GM18861 (cell line): ENCODE data around the gene IL24.
"Not testable (repeated sequence)": the region's sequence is repeated elsewhere in the genome, so short reads cannot be mapped to it uniquely, and the experiment has no call there.

Experiments
- ATAC-seq: cut with Tn5 transposase; IDR thresholded peaks from one replicate; pipeline ENCODE4 v1.9.1; 2021; ENCODE audit not compliant: unreplicated experiment

Gene IL24, protein sequence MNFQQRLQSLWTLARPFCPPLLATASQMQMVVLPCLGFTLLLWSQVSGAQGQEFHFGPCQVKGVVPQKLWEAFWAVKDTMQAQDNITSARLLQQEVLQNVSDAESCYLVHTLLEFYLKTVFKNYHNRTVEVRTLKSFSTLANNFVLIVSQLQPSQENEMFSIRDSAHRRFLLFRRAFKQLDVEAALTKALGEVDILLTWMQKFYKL

GRCh38 chr1:206897175-206897574 lies at the start of gene IL24:
Gene IL24 (plus strand): TSS chr1:206897443. CDS start chr1:206897833, 390 bp downstream.
- no peak for ATAC-seq

- ATAC-seq = no peak
Observed at GRCh38 chr1:206847946-206848345, 49.3 kb upstream of the IL24 start.

GRCh38 chr1:206850401-206850800 lies 46.8 kb upstream of the IL24 start:
- no peak for ATAC-seq

DNA sequence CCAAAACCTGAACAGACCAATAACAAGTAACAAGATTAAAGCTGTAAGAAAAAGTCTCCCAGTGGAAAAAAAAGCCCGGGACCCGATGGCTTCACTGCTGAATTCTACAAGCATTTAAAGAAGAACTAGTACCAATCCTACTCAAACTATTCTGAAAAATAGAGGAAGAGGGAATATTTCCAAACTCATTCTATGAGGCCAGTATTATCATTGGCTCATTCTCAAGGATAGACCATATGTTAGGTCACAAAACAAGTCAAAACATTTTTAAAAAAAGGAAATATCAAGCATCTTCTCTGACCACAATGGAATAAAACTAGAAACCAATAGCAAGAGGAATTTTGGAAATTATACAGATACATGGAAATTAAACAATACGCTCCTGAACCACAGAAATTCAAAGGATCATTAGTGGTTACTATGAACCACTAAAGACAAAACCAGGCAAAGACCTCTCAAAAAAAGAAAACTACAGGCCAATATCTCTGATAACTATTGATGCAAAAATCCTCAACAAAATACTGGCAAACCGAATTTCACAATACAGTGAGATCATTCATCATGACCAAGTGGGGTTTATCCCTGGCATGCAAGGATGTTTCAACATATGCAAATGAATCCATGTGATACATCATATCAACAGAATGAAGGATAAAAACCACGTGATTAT lies 45.8 kb upstream of the IL24 start:
- no peak for ATAC-seq

DNA sequence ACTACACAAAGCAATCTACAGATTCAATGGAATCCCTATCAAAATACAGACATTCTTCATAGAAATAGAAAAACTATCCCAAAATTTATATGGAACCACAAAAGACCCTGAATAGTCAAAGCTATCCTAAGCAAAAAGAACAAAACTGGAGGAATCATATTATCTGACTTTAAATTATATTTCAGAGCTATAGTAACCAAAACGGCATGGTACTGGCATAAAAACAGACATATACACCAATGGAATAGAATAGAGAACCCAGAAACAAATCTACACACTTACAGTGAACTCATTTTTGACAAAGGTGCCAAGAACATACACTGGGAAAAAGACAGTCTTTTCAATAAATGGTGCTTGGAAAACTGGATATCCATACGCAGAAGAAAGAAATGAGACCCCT lies 44.6 kb upstream of the IL24 start:
- not testable (repeated sequence) for ATAC-seq

DNA sequence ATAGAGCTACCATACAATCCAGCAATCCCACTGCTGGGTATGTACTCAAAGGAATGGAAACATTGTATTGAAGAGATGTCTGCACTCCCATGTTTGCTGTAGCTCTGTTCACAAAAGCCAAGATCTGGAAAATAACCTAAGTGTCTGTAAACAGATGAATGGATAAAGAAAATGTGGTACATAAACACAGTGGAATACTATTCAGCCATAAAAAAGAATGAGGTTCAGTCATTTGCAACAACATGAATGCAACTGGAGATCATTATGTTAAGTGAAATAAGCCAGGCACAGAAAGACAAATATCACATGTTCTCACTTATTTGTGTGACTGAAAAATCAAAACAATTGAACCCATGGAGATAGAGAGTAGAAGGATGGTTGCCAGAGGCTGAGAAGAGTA lies 43.5 kb upstream of the IL24 start:
- not testable (repeated sequence) for ATAC-seq

- no peak for ATAC-seq
Observed at GRCh38 chr1:206854401-206855129, 42.7 kb upstream of the IL24 start.

DNA sequence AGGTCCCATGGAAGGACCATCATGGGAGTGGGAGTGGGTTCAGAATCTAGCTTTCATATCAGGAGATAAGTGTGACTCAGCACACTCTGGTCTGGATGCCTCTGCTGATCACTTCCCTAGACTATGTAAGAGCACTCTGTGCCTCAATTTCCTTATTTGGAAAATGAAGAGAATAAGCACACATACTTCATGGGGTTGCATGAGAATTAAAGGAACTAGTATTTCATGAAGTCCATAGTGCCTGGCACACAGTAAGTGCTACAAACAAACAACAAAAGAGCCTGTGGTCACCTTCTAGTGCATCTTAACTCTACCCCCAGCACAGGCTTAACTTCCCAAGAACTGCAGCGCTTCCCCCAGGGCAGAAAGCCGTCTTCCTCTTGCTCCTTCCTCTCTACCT lies 41.4 kb upstream of the IL24 start:
- ATAC-seq = no peak

GRCh38 chr1:206856674-206857464 lies 40.4 kb upstream of the IL24 start:
- ATAC-seq = no peak

- no peak for ATAC-seq
Observed at GRCh38 chr1:206859082-206859521, 38.1 kb upstream of the IL24 start.

DNA sequence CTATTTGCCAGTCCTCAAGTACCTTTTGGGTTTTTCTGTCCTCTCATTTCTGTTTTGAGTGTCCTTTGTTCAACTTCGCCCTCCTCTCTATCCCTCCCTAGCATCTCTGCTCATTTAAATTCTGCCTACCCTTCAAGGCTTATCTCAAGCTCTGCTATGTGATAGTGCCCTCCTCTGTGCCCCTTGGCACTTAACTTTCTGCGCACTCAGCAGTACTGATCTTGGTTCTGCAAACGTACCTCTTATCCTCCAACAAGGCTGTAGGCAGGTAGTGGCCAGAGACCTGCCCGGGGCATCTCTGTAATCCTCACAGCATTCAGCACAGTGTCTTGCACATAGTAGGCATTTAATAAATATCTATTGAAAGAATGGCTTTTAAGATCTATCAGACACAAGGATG lies 37.1 kb upstream of the IL24 start:
- no peak for ATAC-seq

GRCh38 chr1:206863266-206863665 lies 34.0 kb upstream of the IL24 start:
- no peak for ATAC-seq

DNA sequence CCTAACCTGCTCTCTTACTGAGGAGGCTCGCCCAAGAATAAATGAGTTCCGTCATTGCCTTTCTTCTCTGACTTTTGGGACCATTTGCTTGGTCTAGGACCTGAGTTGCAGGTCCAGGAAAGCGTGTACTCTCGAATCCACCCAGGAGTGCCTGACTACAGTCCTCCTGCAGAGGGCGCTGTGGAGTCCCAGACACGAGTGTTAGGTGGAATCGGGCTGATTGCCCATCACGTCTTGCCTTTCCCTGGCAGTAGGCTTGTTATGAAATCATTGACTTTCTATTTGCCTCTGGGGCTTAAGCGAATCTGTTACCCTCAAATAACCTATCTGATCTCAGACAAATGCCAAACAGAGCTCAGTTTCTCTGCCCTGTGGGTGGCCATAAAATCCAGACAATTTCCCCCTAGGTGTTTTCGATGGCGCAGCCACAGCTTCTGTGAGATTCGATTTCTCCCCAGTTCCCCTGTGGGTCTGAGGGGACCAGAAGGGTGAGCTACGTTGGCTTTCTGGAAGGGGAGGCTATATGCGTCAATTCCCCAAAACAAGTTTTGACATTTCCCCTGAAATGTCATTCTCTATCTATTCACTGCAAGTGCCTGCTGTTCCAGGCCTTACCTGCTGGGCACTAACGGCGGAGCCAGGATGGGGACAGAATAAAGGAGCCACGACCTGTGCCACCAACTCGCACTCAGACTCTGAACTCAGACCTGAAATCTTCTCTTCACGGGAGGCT lies 32.1 kb upstream of the IL24 start, which contains the start of gene IL20:
IL20 (plus strand) TSS at position 685 of the 733 bp plus-strand sequence. CDS start 230 bp downstream, outside the sequence.
- no peak for ATAC-seq

DNA sequence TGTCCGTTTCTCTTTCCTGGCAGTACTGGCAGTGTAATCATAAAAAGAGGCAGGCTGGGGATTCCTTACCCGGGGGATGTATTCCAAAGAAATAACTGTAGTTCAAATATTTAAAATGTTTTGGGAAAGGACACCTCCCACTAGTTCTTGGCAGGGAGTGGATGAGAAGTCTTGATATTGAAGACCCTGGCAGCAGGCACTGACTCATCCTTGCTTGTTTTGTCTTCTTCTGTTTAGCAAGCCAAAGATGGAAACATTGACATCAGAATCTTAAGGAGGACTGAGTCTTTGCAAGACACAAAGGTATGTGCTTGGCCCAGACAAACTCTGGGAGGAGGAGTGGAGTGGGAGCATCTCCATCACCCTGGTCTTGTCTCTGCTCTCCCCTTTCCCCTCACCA lies 31.2 kb upstream of the IL24 start:
- no peak for ATAC-seq

DNA sequence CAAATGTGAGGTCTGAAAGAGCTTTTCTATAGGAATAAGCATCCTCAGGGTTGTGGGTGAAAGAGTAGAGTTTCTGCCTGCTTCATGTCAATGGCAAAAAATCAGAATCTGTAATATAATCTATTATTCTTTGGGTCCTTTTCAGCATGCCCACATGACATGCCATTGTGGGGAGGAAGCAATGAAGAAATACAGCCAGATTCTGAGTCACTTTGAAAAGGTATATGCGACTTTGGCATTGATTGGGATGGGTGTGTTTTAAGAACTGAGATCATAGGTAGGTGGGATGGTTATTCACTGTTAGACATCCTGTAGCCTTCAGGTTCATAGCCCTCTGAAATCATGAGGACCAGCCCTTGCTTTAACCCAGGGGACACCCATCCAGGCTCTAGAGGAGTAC lies 30.0 kb upstream of the IL24 start:
- ATAC-seq = no peak

- ATAC-seq = no peak
Observed at GRCh38 chr1:206867716-206868115, 29.5 kb upstream of the IL24 start.

GRCh38 chr1:206868264-206868663 lies 29.0 kb upstream of the IL24 start:
- no peak for ATAC-seq

- no peak for ATAC-seq
Observed at GRCh38 chr1:206872139-206872538, 25.1 kb upstream of the IL24 start.

DNA sequence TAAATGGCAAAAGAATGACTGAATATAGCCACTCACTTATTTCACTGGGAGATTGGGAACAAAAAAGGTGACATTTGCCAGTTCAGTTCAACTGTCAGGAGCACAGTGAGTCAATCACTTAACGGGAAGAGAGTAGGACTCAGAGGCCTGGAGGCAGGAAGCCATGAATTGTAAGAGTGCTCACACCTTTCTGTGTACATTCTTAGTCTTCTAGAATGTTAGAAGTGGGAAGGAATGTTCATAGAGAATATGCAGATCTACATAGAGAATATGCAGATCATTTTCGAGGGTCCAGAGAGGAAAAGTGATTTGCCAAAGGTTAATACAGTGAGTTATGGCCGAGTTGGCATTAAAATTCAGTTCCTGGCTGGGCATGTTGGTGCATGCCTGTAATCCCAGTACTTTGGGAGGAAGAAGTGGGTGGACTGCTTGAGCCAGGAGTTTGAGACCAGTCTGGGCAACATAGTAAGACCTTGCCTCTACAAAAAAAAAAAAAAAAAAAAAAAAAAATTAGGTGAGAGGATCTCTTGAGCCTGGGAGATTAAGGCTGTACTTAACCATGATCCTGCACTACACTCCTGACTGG lies 23.5 kb upstream of the IL24 start:
- no peak for ATAC-seq

- no peak for ATAC-seq
Observed at GRCh38 chr1:206875752-206876377, 21.4 kb upstream of the IL24 start.
